ENCODE data around the gene PTPRF.
"Not testable (repeated sequence)": the region's sequence is repeated elsewhere in the genome, so short reads cannot be mapped to it uniquely, and the experiment has no call there.

Gene PTPRF

DNA sequence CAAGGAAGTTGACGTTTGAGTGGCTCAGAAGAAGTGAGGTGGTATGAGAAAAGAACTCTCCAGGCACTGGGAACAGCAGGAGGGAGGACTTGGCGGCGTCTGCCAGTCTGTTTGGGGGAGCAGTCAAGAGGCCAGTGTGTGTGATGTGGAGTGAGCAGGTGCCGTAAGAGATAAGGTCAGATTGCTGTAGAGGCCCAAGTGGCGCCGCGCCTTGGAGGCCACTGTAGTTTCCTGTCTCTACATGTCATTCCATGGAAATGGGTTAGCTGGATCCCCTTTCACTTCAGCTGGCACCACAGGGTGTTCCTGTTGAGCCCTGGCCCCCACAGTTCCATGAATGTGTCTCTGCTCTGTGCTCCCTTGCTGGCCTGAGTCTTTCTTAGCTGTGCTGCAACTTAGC lies 35.5 kb upstream of the PTPRF start:
- peak overlapping the region; percentile 60 for H2BK120ac ChIP-seq (ENCODE audit: insufficient read depth, low read length, poor library complexity)
- no peaks in the 10 kb centered on the region for H3K36me3 ChIP-seq (ENCODE audit: control insufficient read depth in 1 of 2, insufficient read depth in 2 of 2, low read length in 2 of 2)
- H3K27me3 ChIP-seq (ENCODE audit: insufficient read depth, low read length) = no peaks in the 10 kb centered on the region
- peak overlapping the region; percentile 43 for H3K14ac ChIP-seq (ENCODE audit: low read length)
- peaks cover 0 to 2% of the 10 kb centered on the region in 2 experiments for H3K4me1 ChIP-seq (ENCODE audit: control insufficient read depth in 1 of 2, insufficient read depth in 2 of 2, low read length in 2 of 2)
- no peak overlapping the region for H3K4me2 ChIP-seq (ENCODE audit: low read length)
- no peak overlapping the region for H3K23ac ChIP-seq (ENCODE audit: low read length)
- peak overlapping the region; percentile 47 for H2BK5ac ChIP-seq (ENCODE audit: low read depth, low read length, poor library complexity)
- no peak overlapping the region for H3K18ac ChIP-seq (ENCODE audit: low read length)
- H3K79me1 ChIP-seq (ENCODE audit: low read length) = peaks cover 11% of the 10 kb centered on the region
- no peak overlapping the region for H4K8ac ChIP-seq (ENCODE audit: low read depth, low read length)
- no peaks in the 10 kb centered on the region for H3K79me2 ChIP-seq (ENCODE audit: control insufficient read depth, insufficient read depth, low read length, poor library complexity)
- DNase-seq = no peak
- no peak overlapping the region for H3K4me3 ChIP-seq (ENCODE audit: low read depth, low read length)
- H2AK5ac ChIP-seq (ENCODE audit: low read length) = peak overlapping the region; percentile 52
- H3K9ac ChIP-seq (ENCODE audit: low read length) = no peak overlapping the region
- H3K4ac ChIP-seq (ENCODE audit: low read depth, low read length) = peak overlapping the region; percentile 21
- no peak overlapping the region for H3K27ac ChIP-seq (ENCODE audit: low read depth, low read length)
- no peak overlapping the region for H4K12ac ChIP-seq (ENCODE audit: low read depth, low read length)
- H2BK12ac ChIP-seq (ENCODE audit: low read length) = peak overlapping the region; percentile 58
- no peaks in the 10 kb centered on the region for H3K9me3 ChIP-seq (ENCODE audit: insufficient read depth, low read depth, low read length)
- no CpG with 5 or more reads among the region's 7 CpGs for WGBS (ENCODE audit: extremely low coverage, insufficient coverage, insufficient read length)
- peak overlapping the region; percentile 75 for H4K91ac ChIP-seq (ENCODE audit: low read depth, low read length)
- H2AFZ ChIP-seq (ENCODE audit: insufficient read depth, low read length, poor library complexity) = no peak overlapping the region

DNA sequence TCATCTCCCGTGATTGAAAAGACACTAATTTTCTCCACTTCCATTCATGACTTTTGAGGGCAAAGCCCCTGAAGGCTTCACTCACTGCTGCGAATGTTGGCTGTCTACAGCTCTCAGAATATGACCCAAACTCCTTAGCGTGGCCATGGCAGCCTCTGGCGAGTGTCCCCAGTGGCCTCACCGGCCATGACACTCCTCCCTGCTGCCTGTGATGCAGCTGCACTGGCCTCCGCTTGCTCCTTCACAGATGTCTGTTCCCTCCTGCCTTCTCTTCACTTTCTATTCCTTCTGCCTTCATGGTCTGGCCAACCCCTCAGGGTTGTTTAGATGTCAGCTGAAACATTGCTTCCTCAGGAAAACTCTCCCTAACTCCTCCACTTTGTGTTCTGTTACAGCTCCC lies 30.8 kb upstream of the PTPRF start:
- no peak overlapping the region for H3K4ac ChIP-seq (ENCODE audit: low read depth, low read length)
- H3K4me2 ChIP-seq (ENCODE audit: low read length) = no peak overlapping the region
- no peaks in the 10 kb centered on the region for H3K79me2 ChIP-seq (ENCODE audit: control insufficient read depth, insufficient read depth, low read length, poor library complexity)
- peak overlapping the region; percentile 5 for H2BK120ac ChIP-seq (ENCODE audit: insufficient read depth, low read length, poor library complexity)
- no peak overlapping the region for H4K8ac ChIP-seq (ENCODE audit: low read depth, low read length)
- H3K14ac ChIP-seq (ENCODE audit: low read length) = no peak overlapping the region
- no peak overlapping the region for H4K91ac ChIP-seq (ENCODE audit: low read depth, low read length)
- H3K9me3 ChIP-seq (ENCODE audit: insufficient read depth, low read depth, low read length) = peaks cover 5% of the 10 kb centered on the region
- no peak overlapping the region for H3K27ac ChIP-seq (ENCODE audit: low read depth, low read length)
- H3K23ac ChIP-seq (ENCODE audit: low read length) = no peak overlapping the region
- no peaks in the 10 kb centered on the region for H3K27me3 ChIP-seq (ENCODE audit: insufficient read depth, low read length)
- H3K79me1 ChIP-seq (ENCODE audit: low read length) = peaks cover 3% of the 10 kb centered on the region
- H3K9ac ChIP-seq (ENCODE audit: low read length) = no peak overlapping the region
- H2BK5ac ChIP-seq (ENCODE audit: low read depth, low read length, poor library complexity) = no peak overlapping the region
- no peaks in the 10 kb centered on the region for H3K36me3 ChIP-seq (ENCODE audit: control insufficient read depth in 1 of 2, insufficient read depth in 2 of 2, low read length in 2 of 2)
- no peak overlapping the region for H2AK5ac ChIP-seq (ENCODE audit: low read length)
- H2AFZ ChIP-seq (ENCODE audit: insufficient read depth, low read length, poor library complexity) = no peak overlapping the region
- H4K12ac ChIP-seq (ENCODE audit: low read depth, low read length) = no peak overlapping the region
- no peak overlapping the region for H3K4me3 ChIP-seq (ENCODE audit: low read depth, low read length)
- H3K18ac ChIP-seq (ENCODE audit: low read length) = no peak overlapping the region
- H3K4me1 ChIP-seq (ENCODE audit: control insufficient read depth in 1 of 2, insufficient read depth in 2 of 2, low read length in 2 of 2) = no peaks in the 10 kb centered on the region
- peak overlapping the region; percentile 36 for H2BK12ac ChIP-seq (ENCODE audit: low read length)
- no CpG with 5 or more reads among the region's 6 CpGs for WGBS (ENCODE audit: extremely low coverage, insufficient coverage, insufficient read length)
- DNase-seq = peak in 1 of 2 donors; percentile 67

DNA sequence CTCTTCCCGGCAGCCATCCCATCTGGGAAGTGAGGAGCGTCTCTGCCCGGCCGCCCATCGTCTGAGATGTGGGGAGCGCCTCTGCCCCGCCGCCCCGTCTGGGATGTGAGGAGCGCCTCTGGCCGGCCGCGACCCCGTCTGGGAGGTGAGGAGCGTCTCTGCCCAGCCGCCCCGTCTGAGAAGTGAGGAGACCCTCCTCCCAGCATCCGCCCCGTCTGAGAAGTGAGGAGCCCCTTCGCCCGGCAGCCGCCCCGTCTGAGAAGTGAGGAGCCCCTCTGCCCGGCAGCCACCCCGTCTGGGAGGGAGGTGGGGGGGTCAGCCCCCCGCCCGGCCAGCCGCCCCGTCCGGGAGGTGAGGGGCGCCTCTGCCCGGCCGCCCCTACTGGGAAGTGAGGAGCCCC lies 28.9 kb upstream of the PTPRF start:
- not testable (repeated sequence) for H3K9ac ChIP-seq (ENCODE audit: low read length); H3K27ac ChIP-seq (ENCODE audit: low read depth, low read length); H3K4me3 ChIP-seq (ENCODE audit: low read depth, low read length); DNase-seq; H3K9me3 ChIP-seq (ENCODE audit: insufficient read depth, low read depth, low read length); H3K23ac ChIP-seq (ENCODE audit: low read length); H3K79me1 ChIP-seq (ENCODE audit: low read length); H2BK120ac ChIP-seq (ENCODE audit: insufficient read depth, low read length, poor library complexity); H2AK5ac ChIP-seq (ENCODE audit: low read length); H2AFZ ChIP-seq (ENCODE audit: insufficient read depth, low read length, poor library complexity); H3K14ac ChIP-seq (ENCODE audit: low read length); H3K79me2 ChIP-seq (ENCODE audit: control insufficient read depth, insufficient read depth, low read length, poor library complexity); H3K36me3 ChIP-seq (ENCODE audit: control insufficient read depth in 1 of 2, insufficient read depth in 2 of 2, low read length in 2 of 2); H3K4me1 ChIP-seq (ENCODE audit: control insufficient read depth in 1 of 2, insufficient read depth in 2 of 2, low read length in 2 of 2); H4K91ac ChIP-seq (ENCODE audit: low read depth, low read length); H3K27me3 ChIP-seq (ENCODE audit: insufficient read depth, low read length); H2BK5ac ChIP-seq (ENCODE audit: low read depth, low read length, poor library complexity); H4K12ac ChIP-seq (ENCODE audit: low read depth, low read length); H3K4me2 ChIP-seq (ENCODE audit: low read length); H2BK12ac ChIP-seq (ENCODE audit: low read length); H3K18ac ChIP-seq (ENCODE audit: low read length); H3K4ac ChIP-seq (ENCODE audit: low read depth, low read length); H4K8ac ChIP-seq (ENCODE audit: low read depth, low read length)
- WGBS (ENCODE audit: extremely low coverage, insufficient coverage, insufficient read length) = no CpG with 5 or more reads among the region's 33 CpGs

DNA sequence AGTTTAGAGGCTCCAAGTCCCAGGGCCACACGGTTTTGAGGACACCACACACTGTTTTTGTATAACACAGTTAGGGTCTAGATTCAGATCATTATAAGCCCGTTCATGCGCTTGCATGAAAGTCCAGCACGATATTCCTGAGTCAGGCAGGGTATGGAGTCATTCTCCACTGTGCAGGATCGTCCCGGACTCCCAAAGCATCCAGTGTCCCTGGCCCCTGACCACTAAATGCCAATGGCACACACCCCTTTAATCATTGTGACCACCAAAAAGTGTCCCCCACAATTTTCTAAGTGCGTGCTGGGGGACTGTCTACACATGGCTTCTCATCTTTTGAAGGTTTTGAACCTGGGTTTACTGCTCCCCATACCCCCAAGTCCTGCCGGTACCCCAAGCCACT lies 27.1 kb upstream of the PTPRF start:
- Histone ChIP-seq H3K27ac (ENCODE audit: low read depth, low read length) (no peak overlapping the region), H3K4me3 (ENCODE audit: low read depth, low read length) (no peak overlapping the region), H4K8ac (ENCODE audit: low read depth, low read length) (no peak overlapping the region), H3K79me2 (ENCODE audit: control insufficient read depth, insufficient read depth, low read length, poor library complexity) (no peaks in the 10 kb centered on the region), H3K23ac (ENCODE audit: low read length) (no peak overlapping the region), H3K36me3 (ENCODE audit: control insufficient read depth in 1 of 2, insufficient read depth in 2 of 2, low read length in 2 of 2) (no peaks in the 10 kb centered on the region), H3K4me1 (ENCODE audit: control insufficient read depth in 1 of 2, insufficient read depth in 2 of 2, low read length in 2 of 2) (peaks cover 0 to 2% of the 10 kb centered on the region in 2 experiments), H2BK12ac (ENCODE audit: low read length) (no peak overlapping the region), H3K14ac (ENCODE audit: low read length) (no peak overlapping the region), H3K18ac (ENCODE audit: low read length) (no peak overlapping the region), H4K91ac (ENCODE audit: low read depth, low read length) (no peak overlapping the region), H3K27me3 (ENCODE audit: insufficient read depth, low read length) (no peaks in the 10 kb centered on the region), H2AFZ (ENCODE audit: insufficient read depth, low read length, poor library complexity) (no peak overlapping the region), H3K4me2 (ENCODE audit: low read length) (no peak overlapping the region), H4K12ac (ENCODE audit: low read depth, low read length) (no peak overlapping the region), H2AK5ac (ENCODE audit: low read length) (no peak overlapping the region), H3K9ac (ENCODE audit: low read length) (no peak overlapping the region), H2BK5ac (ENCODE audit: low read depth, low read length, poor library complexity) (no peak overlapping the region), H3K79me1 (ENCODE audit: low read length) (no peaks in the 10 kb centered on the region), H3K4ac (ENCODE audit: low read depth, low read length) (no peak overlapping the region), H3K9me3 (ENCODE audit: insufficient read depth, low read depth, low read length) (peaks cover 5% of the 10 kb centered on the region), H2BK120ac (ENCODE audit: insufficient read depth, low read length, poor library complexity) (no peak overlapping the region)
- DNase-seq = no peak
- WGBS (ENCODE audit: extremely low coverage, insufficient coverage, insufficient read length) = no CpG with 5 or more reads among the region's 8 CpGs

Data from trophoblast cell (in vitro differentiated cells and primary cell).